ENCODE results near the gene LRRN4. TPM values are rescaled to one million over a fixed set of nuclear protein-coding genes. Genes with fewer than 3 reads are reported as not detected.

The LRRN4 gene
- total and polyA plus RNA-seq, 9 of the 15 experiments (the other 6 are each of a cell fraction or from before 2014, with no cell fraction given): not detected

- TF ChIP-seq VEZF1 (CRISPR knock-in tag; IDR thresholded peaks at IDR 0.05) (no peak), ELF2 (CRISPR knock-in tag; IDR thresholded peaks at IDR 0.05) (no peak), CREB3 (tag; conservative IDR thresholded peaks at IDR 0.05; ENCODE audit: low read depth) (no peak), PCBP2 (IDR thresholded peaks at IDR 0.05; ENCODE audit: low read depth, low read length, poor library complexity, severe bottlenecking) (no peak), ZEB2 (IDR thresholded peaks at IDR 0.05) (no peak), THRAP3 (IDR thresholded peaks at IDR 0.05; ENCODE audit: borderline replicate concordance) (no peak), STAT5A (IDR thresholded peaks at IDR 0.05; ENCODE audit: borderline replicate concordance, low read length) (no peak), PYGO2 (tag; IDR thresholded peaks at IDR 0.05) (no peak), FOSL1 (tag; conservative IDR thresholded peaks at IDR 0.05) (no peak)
Measured at GRCh38 chr20:6039766-6040165, 14.1 kb downstream of the LRRN4 start (continued).

DNA sequence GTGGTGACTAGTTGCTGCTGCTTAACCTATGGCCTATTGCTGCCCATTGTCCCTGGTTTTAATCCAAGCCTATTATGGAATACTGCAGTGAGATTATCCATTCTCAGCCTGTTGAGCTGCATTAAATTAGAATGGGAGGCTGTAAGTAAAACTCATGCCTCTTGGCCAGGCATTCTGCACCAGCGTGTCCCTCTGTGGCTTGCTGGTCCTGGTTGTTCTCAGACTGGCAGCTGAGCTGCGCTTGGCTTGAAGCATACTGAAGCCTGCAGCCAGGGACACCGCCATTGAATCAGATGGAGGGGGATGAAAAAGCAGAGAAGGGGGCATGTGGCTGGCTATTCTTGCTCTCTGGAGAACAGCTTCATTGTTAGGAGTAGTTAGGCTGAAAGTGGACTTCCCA, 15.6 kb downstream of the LRRN4 start:
- intact Hi-C loops (cut with micrococcal nuclease): no loop called here
- H4K20me1 ChIP-seq (replicated peaks; ENCODE audit: control insufficient read depth, insufficient read depth, low read length): no peaks in the 10 kb centered on the region
- H3K36me3 ChIP-seq (ENCODE audit: control insufficient read depth, insufficient read depth, low read length): peaks cover 71% of the 10 kb centered on the region
- FAIRE-seq (no peak), DNase-seq (ENCODE audit: extremely low read depth in 1 of 4, low spot score in 3 of 4) (no peak), ATAC-seq (no peak)
- H3K9ac ChIP-seq (ENCODE audit: insufficient read depth in 1 of 2, low read depth in 2 of 2, low read length in 2 of 2): no peak overlapping the region
- no TSS peak for BruUV-seq (replicated peaks)
- no peaks in the 10 kb centered on the region for H3K9me3 ChIP-seq (replicated peaks; ENCODE audit: control insufficient read depth, insufficient read depth, low read depth, low read length)
- WGBS (ENCODE audit: insufficient coverage, low coverage, missing lambda C conversion rate): 100% methylated on average over 2 of the region's 3 CpGs
- H3K79me2 ChIP-seq (ENCODE audit: control insufficient read depth, insufficient read depth, low read length): peaks cover 2% of the 10 kb centered on the region; the same call in 2 of the 3 replicates
- H3K27ac ChIP-seq (ENCODE audit: extremely low read depth, low read depth, low read length): no peak overlapping the region
- H3K4me1 ChIP-seq (replicated peaks in 1 of 2; ENCODE audit: control insufficient read depth in 2 of 2, insufficient read depth in 2 of 2, low read length in 2 of 2): peaks cover 13 to 18% of the 10 kb centered on the region in 2 experiments
- no peak overlapping the region for H3K4me3 ChIP-seq
- H3K27me3 ChIP-seq (ENCODE audit: control insufficient read depth in 2 of 2, insufficient read depth in 2 of 2, low read length in 2 of 2): no peaks in the 10 kb centered on the region
- ChIA-PET POLR2A (interaction anchor here (0.7 to 1.8 kb wide), 2 partner anchors 10 to 22 kb away, joined by 4 to 6 read pairs; no protein-coding TSS in a partner anchor), CTCF (ENCODE audit: low intra/inter-chr PET ratio) (no interaction called here)
- no peak overlapping the region for H3K4me2 ChIP-seq (ENCODE audit: insufficient read depth, low read length)
- no peak overlapping the region for H2AFZ ChIP-seq (ENCODE audit: low read depth, low read length)
- in situ Hi-C loops (cut with MboI): no loop called here
- H3K9me1 ChIP-seq (ENCODE audit: control insufficient read depth, insufficient read depth, low read length): no peaks in the 10 kb centered on the region
- no peak for TF ChIP-seq KDM5B (IDR thresholded peaks at IDR 0.05; ENCODE audit: insufficient replicate concordance, low read depth, low read length)
- TF ChIP-seq GTF3C2 (IDR thresholded peaks at IDR 0.05; ENCODE audit: borderline replicate concordance, extremely low read depth, insufficient read length): no peak
- TF ChIP-seq MTA1 (IDR thresholded peaks at IDR 0.05; ENCODE audit: borderline replicate concordance): no peak
